HepG2 (cell line): ENCODE data around the gene NCOA7. TPM values are rescaled to one million over a fixed set of nuclear protein-coding genes. Genes with fewer than 3 reads are reported as not detected.

Experiments used
- ARID2 ChIP-seq: sonication (generic); formaldehyde crosslinking; IDR thresholded peaks from 2 replicates; pipeline ENCODE4 v1.8.1; 2022; ENCODE audit warnings: mild to moderate bottlenecking, missing genetic modification reagents, borderline replicate concordance
- DPF2 ChIP-seq: sonication (generic); formaldehyde crosslinking; IDR thresholded peaks from 2 replicates; pipeline ENCODE4 v1.4.0; 2020; ENCODE audit warnings: mild to moderate bottlenecking, low read depth, missing genetic modification reagents, borderline replicate concordance
- E2F5 ChIP-seq: sonication (generic); formaldehyde crosslinking; conservative IDR thresholded peaks from 2 replicates; pipeline ENCODE4 v1.4.0; 2020; ENCODE audit warnings: missing genetic modification reagents
- HNF1A ChIP-seq, 2 experiments: sonication (generic) in 1 of 2; formaldehyde crosslinking in 1 of 2; IDR thresholded peaks; 2 replicates each; pipeline versions ENCODE4 v1.4.0 to v1.6.1; 2016 to 2020; ENCODE audit warnings: borderline replicate concordance in 1 of 2, low read depth in 1 of 2, mild to moderate bottlenecking in 1 of 2, missing genetic modification reagents in 1 of 2
- HNRNPLL ChIP-seq: fragments of 200-400 bp; formaldehyde crosslinking; IDR thresholded peaks from 2 replicates; pipeline ENCODE4 v1.6.1; 2017; ENCODE audit warnings: mild to moderate bottlenecking, low read depth, low read length; ENCODE audit not compliant: poor library complexity, severe bottlenecking
- MXI1 ChIP-seq: IDR thresholded peaks from 3 replicates; pipeline ENCODE4 v1.6.1; 2012; ENCODE audit warnings: low read depth, low read length, inconsistent platforms, borderline replicate concordance
- NFE2L1 ChIP-seq: sonication (generic); formaldehyde crosslinking; IDR thresholded peaks from 2 replicates; pipeline ENCODE4 v1.4.0; 2020; ENCODE audit warnings: missing genetic modification reagents, mild to moderate bottlenecking, borderline replicate concordance
- SNAI1 ChIP-seq: sonication (generic); formaldehyde crosslinking; IDR thresholded peaks from 2 replicates; pipeline ENCODE4 v1.5.0; 2020; ENCODE audit warnings: mild to moderate bottlenecking, missing genetic modification reagents, borderline replicate concordance
- STAG1 ChIP-seq: sonication (generic); formaldehyde crosslinking; IDR thresholded peaks from 2 replicates; pipeline ENCODE4 v1.4.0; 2020; ENCODE audit warnings: missing genetic modification reagents
- ZHX1 ChIP-seq: sonication (generic); formaldehyde crosslinking; IDR thresholded peaks from 2 replicates; pipeline ENCODE4 v1.8.1; 2022; ENCODE audit warnings: low read depth, mild to moderate bottlenecking, missing genetic modification reagents
- ZNF296 ChIP-seq: sonication (generic); formaldehyde crosslinking; conservative IDR thresholded peaks from 2 replicates; pipeline ENCODE4 v1.5.0; 2020; ENCODE audit warnings: mild to moderate bottlenecking, missing genetic modification reagents
- ZNF326 ChIP-seq: sonication (generic); formaldehyde crosslinking; IDR thresholded peaks from 2 replicates; pipeline ENCODE4 v1.4.0; 2020; ENCODE audit warnings: missing genetic modification reagents, borderline replicate concordance
- ZNF512 ChIP-seq: sonication (generic); formaldehyde crosslinking; IDR thresholded peaks from 2 replicates; pipeline ENCODE4 v1.4.0; 2020; ENCODE audit warnings: mild to moderate bottlenecking, missing genetic modification reagents
- ZNF704 ChIP-seq: sonication (generic); formaldehyde crosslinking; IDR thresholded peaks from 2 replicates; pipeline ENCODE4 v1.8.1; 2023; ENCODE audit warnings: mild to moderate bottlenecking, inconsistent platforms, moderate library complexity, missing genetic modification reagents, borderline replicate concordance
- ZNF800 ChIP-seq: sonication (generic); formaldehyde crosslinking; IDR thresholded peaks from 2 replicates; pipeline ENCODE4 v1.4.0; 2020; ENCODE audit warnings: missing genetic modification reagents
- polyA plus RNA-seq, 8 experiments: library from polyadenylated mRNA; depleted of rRNA in 3 of 8; stranded (reverse) in 7 of 8; unstranded in 1 of 8; fragments of >200 nt; fragmentation: Illumina TruSeq in 4 of 8; extraction: Trizol in 4 of 8; gene quantifications; 2 replicates each; pipeline versions ENCODE4 v1.2.1 to v1.2.3, GENCODE V29; 2011 to 2016; ENCODE audit warnings: low read depth in 4 of 8, missing spikeins in 1 of 8, mixed read lengths in 1 of 8; ENCODE audit not compliant: insufficient read depth in 1 of 8
- total RNA-seq, 5 experiments: library from RNA; depleted of rRNA; stranded (reverse); fragments of >200 nt; fragmentation: Illumina TruSeq; extraction: Trizol; gene quantifications; 2 replicates each; pipeline ENCODE4 v1.2.3, GENCODE V29; 2016; ENCODE audit warnings: low read depth in 1 of 5

The NCOA7 gene
- total and polyA plus RNA-seq, 2 of the 13 experiments (the other 11 are each of a cell fraction or from before 2014, with no cell fraction given): 13.6 to 20.8 TPM

- TF ChIP-seq ZHX1 (CRISPR knock-in tag): no peak
- TF ChIP-seq E2F5 (CRISPR knock-in tag): no peak
- TF ChIP-seq ZNF296 (CRISPR knock-in tag): no peak
- no peak for TF ChIP-seq ARID2
- TF ChIP-seq ZNF800 (CRISPR knock-in tag): no peak
- no peak for TF ChIP-seq ZNF326 (CRISPR knock-in tag)
- TF ChIP-seq HNRNPLL: peak; percentile 21
- peak; percentile 47 for TF ChIP-seq HNF1A (IDR thresholded peaks at IDR 0.05; ENCODE audit: low read depth)
- peak; percentile 37; the same call in 1 of the 2 replicates for TF ChIP-seq HNF1A (CRISPR knock-in tag; IDR thresholded peaks at IDR 0.05; ENCODE audit: borderline replicate concordance)
- TF ChIP-seq MXI1: peak; percentile 26; the same call in 1 of the 3 replicates
- no peak for TF ChIP-seq NFE2L1 (CRISPR knock-in tag)
- TF ChIP-seq SNAI1 (CRISPR knock-in tag): no peak
- TF ChIP-seq STAG1 (CRISPR knock-in tag): no peak
- TF ChIP-seq ZNF704 (CRISPR knock-in tag): no peak
- TF ChIP-seq ZNF512 (CRISPR knock-in tag): no peak
- peak; percentile 91 for TF ChIP-seq DPF2 (CRISPR knock-in tag)
These were observed 153.7 kb downstream of the NCOA7 start (continued) for GRCh38 chr6:125944434-125944816.
